PFSK-1 (cell line): Measurements from ENCODE around the gene ZNF763.

Source experiments
- FOXP2 ChIP-seq: optimal IDR thresholded peaks from 2 replicates; pipeline ENCODE3; 2011; ENCODE audit warnings: borderline replicate concordance, control low read depth, inconsistent platforms; ENCODE audit not compliant: insufficient read depth; ENCODE audit errors: extremely low read length, extremely low read depth
- POLR2AphosphoS5 ChIP-seq: IDR thresholded peaks from 2 replicates; pipeline ENCODE4 v1.6.1; 2012; ENCODE audit warnings: low read depth, mild to moderate bottlenecking, control low read depth, low read length, moderate library complexity
- SIN3A ChIP-seq: IDR thresholded peaks from 2 replicates; pipeline ENCODE4 v1.6.1; 2012; ENCODE audit warnings: mild to moderate bottlenecking, low read length, moderate library complexity, borderline replicate concordance; ENCODE audit not compliant: insufficient read depth
- TAF1 ChIP-seq: IDR thresholded peaks from 2 replicates; pipeline ENCODE4 v1.6.1; 2012; ENCODE audit warnings: low read length, control low read depth, borderline replicate concordance; ENCODE audit not compliant: insufficient read depth
- TF ChIP-seq, protein P1 (sequence below), 2 experiments: IDR thresholded peaks; 2 replicates each; pipeline versions ENCODE4 v1.6.1 to v1.8.0; 2011 to 2012; ENCODE audit warnings: low read depth in 2 of 2, low read length in 2 of 2, control low read depth in 1 of 2, inconsistent platforms in 1 of 2, mild to moderate bottlenecking in 1 of 2, moderate library complexity in 1 of 2; ENCODE audit not compliant: insufficient read depth in 1 of 2

Gene ZNF763

DNA sequence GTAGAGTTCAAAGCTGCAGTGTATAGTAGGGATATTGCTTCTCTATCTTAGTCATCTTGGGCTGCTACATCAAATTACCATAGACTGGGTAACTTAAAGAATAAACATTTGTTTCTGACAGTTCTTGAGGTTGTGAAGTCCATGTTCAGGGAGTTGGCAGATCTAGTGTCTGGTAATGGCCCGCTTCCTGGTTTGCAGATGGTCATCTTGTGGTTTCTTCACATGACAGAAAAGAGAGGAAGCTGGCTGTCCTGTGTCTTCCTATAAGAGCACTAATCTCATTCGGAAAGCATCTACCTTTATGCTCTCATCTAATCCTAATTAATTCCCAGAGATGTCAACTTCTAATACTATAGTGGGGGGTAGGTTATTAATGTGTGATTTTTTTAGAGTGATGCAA, 6.2 kb downstream of the ZNF763 start:
- TF ChIP-seq SIN3A, result no peak
- no peak for TF ChIP-seq FOXP2
- TF ChIP-seq, protein P1, sequence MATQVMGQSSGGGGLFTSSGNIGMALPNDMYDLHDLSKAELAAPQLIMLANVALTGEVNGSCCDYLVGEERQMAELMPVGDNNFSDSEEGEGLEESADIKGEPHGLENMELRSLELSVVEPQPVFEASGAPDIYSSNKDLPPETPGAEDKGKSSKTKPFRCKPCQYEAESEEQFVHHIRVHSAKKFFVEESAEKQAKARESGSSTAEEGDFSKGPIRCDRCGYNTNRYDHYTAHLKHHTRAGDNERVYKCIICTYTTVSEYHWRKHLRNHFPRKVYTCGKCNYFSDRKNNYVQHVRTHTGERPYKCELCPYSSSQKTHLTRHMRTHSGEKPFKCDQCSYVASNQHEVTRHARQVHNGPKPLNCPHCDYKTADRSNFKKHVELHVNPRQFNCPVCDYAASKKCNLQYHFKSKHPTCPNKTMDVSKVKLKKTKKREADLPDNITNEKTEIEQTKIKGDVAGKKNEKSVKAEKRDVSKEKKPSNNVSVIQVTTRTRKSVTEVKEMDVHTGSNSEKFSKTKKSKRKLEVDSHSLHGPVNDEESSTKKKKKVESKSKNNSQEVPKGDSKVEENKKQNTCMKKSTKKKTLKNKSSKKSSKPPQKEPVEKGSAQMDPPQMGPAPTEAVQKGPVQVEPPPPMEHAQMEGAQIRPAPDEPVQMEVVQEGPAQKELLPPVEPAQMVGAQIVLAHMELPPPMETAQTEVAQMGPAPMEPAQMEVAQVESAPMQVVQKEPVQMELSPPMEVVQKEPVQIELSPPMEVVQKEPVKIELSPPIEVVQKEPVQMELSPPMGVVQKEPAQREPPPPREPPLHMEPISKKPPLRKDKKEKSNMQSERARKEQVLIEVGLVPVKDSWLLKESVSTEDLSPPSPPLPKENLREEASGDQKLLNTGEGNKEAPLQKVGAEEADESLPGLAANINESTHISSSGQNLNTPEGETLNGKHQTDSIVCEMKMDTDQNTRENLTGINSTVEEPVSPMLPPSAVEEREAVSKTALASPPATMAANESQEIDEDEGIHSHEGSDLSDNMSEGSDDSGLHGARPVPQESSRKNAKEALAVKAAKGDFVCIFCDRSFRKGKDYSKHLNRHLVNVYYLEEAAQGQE (IDR thresholded peaks at IDR 0.05; ENCODE audit: insufficient read depth in 1 of 2, low read depth in 2 of 2, low read length in 2 of 2), result no peak
- no peak for TF ChIP-seq POLR2AphosphoS5
- no peak for TF ChIP-seq TAF1

DNA sequence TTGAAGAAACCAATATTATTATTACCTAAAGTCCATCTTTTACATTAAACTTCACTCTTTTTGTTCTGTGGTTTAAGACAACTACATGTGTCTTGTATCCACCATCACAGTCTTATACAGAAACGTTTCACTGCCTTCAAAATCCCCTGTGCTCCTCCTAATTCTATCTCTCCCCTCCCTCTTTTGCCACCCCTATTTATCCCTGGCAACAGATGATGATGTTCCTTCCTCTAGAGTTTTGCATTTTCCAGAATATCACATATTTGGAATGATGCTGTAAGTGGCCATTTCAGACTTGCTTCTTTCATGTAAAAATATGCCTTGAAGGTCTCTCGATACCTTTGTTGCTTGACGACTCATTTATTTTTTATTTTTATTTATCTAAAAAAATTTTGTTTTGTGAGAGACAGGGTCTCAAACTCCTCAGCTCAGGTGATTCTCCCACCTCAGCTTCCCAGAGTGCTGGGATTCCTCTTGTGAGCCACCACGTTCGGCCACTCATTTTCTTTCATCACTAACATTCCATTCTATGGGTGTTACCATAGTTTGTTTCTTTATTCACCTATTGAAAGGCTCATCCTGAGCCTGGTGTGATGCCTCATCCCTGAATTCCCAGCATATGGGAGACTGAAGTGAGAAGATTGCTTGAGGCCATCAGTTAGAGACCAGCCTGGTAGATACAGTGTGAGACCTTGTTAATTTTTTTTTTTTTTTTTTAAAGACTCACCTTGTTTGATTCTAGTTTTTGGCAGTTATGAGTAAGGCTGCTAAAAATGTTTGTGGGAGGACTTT, 8.4 kb downstream of the ZNF763 start:
- TF ChIP-seq POLR2AphosphoS5 (no peak), TAF1 (no peak), SIN3A (no peak), FOXP2 (no peak)
- TF ChIP-seq, protein P1 (IDR thresholded peaks at IDR 0.05; ENCODE audit: insufficient read depth in 1 of 2, low read depth in 2 of 2, low read length in 2 of 2), result no peak

DNA sequence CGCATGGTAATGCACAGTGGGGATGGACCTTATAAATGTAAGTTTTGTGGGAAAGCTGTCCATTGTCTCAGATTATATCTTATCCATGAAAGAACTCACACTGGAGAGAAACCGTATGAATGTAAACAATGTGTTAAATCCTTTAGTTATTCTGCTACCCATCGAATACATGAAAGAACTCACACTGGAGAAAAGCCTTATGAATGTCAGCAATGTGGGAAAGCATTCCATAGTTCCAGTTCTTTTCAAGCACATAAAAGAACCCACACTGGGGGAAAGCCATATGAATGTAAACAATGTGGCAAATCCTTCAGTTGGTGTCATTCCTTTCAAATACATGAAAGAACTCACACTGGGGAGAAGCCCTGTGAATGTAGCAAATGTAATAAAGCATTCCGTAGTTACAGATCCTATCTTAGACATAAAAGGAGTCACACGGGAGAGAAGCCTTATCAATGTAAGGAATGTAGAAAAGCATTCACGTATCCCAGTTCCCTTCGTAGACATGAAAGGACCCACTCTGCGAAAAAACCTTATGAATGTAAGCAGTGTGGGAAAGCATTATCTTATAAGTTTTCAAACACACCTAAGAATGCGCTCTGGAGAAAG, 13.8 kb downstream of the ZNF763 start:
- TF ChIP-seq TAF1 (no peak), SIN3A (no peak), POLR2AphosphoS5 (no peak), FOXP2 (no peak)
- TF ChIP-seq, protein P1 (IDR thresholded peaks at IDR 0.05; ENCODE audit: insufficient read depth in 1 of 2, low read depth in 2 of 2, low read length in 2 of 2), result no peak

DNA sequence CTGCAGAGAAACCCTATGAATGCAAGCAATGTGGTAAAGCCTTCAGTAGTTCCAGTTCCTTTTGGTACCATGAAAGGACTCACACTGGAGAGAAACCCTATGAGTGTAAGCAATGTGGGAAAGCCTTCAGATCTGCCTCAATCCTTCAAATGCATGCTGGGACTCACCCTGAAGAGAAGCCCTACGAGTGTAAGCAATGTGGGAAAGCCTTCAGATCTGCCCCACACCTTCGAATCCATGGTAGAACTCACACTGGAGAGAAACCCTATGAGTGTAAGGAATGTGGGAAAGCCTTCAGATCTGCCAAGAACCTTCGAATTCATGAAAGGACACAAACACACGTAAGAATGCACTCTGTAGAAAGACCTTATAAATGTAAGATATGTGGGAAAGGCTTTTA, 14.7 kb downstream of the ZNF763 start:
- no peak for TF ChIP-seq TAF1
- no peak for TF ChIP-seq SIN3A
- no peak for TF ChIP-seq POLR2AphosphoS5
- no peak for TF ChIP-seq FOXP2
- TF ChIP-seq, protein P1 (IDR thresholded peaks at IDR 0.05; ENCODE audit: insufficient read depth in 1 of 2, low read depth in 2 of 2, low read length in 2 of 2), result no peak

DNA sequence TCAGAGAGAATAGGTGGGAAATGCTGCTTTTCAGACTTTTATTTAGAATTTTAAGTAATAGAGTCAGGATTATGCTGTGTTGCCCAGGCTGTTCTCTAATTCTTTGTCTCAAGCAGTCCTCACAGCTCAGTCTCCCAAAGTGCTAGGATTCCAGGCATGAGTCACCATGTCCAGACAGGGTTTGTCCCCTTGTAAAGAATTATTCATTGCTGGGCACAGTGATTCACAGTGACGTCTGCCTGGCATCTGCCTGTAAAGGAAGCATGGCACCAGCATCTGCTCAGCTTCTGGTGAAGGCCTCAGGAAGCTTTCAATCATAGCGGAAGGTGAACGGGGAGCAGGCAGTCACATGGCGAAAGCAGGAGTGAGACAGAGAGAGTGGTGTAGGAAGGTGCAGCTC, 17.7 kb downstream of the ZNF763 start:
- TF ChIP-seq TAF1 (no peak), SIN3A (no peak), POLR2AphosphoS5 (no peak), FOXP2 (no peak)
- TF ChIP-seq, protein P1 (IDR thresholded peaks at IDR 0.05; ENCODE audit: insufficient read depth in 1 of 2, low read depth in 2 of 2, low read length in 2 of 2), result no peak
